ENCODE results near the gene FBLN5.

The FBLN5 gene

DNA sequence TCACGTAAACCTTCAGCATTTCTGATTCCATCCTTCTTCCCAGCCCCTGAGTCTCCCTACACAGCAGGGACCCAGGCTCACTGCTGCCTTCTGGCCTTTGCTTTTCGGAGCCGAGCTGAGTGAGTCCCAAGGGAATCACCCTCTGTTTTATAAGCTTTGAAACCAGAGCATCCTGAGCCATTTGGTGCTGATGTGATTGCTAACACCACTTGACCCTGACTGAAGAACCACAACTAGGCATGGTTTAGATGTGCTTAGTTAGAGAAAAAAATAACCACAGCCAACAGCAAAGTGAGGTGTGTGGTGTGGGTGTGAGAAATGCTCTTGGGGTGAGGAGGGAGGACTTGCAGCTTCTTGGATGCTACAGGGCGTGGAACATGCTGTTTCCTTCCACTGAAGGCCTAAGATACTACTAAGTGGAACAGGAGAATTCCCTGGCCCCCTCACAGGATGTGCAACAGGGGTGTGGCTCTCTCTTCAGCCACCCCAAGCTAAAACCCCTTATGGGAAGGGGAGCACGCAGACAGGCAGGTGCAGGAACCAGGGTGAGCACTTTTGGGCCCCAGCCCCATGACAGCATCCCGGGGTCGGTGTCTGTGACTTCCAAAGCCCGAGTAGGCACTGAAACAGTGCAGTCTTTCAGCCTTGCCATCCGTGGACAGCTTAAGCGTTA is 80.0 kb downstream of the FBLN5 start, which contains the start of gene TC2N:
TSS of gene TC2N (minus strand) at position 221 of the 673 bp plus-strand sequence. CDS start 53,767 bp downstream, outside the sequence.
- H3K4me3 ChIP-seq (replicated peaks; ENCODE audit: low read depth, low read length) = no peak within 1 kb of the TSS
- DNase-seq (ENCODE audit: low read depth) = no peak
- TF ChIP-seq, protein P1, sequence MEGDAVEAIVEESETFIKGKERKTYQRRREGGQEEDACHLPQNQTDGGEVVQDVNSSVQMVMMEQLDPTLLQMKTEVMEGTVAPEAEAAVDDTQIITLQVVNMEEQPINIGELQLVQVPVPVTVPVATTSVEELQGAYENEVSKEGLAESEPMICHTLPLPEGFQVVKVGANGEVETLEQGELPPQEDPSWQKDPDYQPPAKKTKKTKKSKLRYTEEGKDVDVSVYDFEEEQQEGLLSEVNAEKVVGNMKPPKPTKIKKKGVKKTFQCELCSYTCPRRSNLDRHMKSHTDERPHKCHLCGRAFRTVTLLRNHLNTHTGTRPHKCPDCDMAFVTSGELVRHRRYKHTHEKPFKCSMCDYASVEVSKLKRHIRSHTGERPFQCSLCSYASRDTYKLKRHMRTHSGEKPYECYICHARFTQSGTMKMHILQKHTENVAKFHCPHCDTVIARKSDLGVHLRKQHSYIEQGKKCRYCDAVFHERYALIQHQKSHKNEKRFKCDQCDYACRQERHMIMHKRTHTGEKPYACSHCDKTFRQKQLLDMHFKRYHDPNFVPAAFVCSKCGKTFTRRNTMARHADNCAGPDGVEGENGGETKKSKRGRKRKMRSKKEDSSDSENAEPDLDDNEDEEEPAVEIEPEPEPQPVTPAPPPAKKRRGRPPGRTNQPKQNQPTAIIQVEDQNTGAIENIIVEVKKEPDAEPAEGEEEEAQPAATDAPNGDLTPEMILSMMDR (IDR thresholded peaks at IDR 0.05; ENCODE audit: low read length, missing control alignments) = no peak

DNA sequence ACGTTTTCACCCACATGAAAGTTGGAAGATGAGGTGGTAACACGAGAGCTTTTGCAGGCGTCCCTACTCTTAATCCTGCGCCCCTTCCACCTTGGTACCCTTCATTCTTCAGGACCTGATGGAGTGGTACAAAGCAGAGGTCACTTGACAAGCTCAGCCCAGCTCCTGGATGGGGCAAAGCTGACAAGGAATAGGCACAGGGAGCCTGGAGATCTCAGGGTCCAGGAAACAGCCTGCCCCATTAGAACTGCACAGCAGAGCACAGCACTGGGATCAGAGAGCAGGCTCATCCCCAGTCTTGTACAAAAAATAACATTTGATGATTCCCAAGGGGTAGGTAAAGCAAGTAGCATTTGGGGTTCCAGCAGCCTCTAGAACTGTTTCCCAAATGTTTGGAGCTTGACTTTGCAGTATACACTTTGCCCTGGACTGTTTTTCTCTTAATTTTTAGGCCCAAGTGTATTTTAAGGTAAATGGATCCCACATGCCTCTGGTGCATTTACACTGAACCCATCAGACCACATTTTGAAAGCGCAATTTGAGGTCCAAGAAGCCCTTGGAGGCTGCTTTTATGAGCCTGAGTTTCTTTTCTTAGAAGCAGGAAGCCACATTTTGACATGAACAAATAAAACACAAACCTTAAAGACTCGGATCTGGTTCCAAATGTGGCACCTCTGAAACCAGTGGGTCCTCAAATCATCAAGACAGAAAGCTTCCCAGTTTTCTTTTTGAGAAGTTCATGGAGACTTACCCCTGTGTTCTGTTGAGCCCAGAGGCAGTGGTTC is 80.8 kb downstream of the FBLN5 start:
- no peak for DNase-seq (ENCODE audit: low read depth)
- TF ChIP-seq, protein P1 (IDR thresholded peaks at IDR 0.05; ENCODE audit: low read length, missing control alignments) = no peak

DNA sequence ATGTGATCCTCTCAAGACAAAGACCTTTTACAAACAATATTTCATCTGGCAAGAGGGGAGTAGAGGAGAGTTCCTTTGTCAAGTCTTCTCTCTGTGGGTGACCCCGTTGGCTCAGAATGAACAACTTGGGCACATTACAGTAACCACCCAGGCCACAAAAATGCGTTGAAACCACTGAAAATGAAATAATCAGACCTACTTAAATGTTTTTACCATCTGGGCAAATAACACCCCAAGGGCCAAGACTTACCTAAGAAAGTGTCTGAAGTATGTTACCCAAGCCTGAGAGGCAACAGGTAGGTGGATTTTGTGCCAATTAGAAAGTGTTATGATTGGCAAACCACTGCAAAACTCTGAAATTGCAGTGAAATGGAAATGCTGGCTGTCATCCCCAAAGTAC is 81.4 kb downstream of the FBLN5 start:
- no peak for DNase-seq (ENCODE audit: low read depth)
- TF ChIP-seq, protein P1 (IDR thresholded peaks at IDR 0.05; ENCODE audit: low read length, missing control alignments) = no peak
- H3K4me3 ChIP-seq (replicated peaks; ENCODE audit: low read depth, low read length) = no peak overlapping the region

More for the DNA sequence above, 80.8 kb downstream of the FBLN5 start:
- no peak overlapping the region for H3K4me3 ChIP-seq (replicated peaks; ENCODE audit: low read depth, low read length)

DNA sequence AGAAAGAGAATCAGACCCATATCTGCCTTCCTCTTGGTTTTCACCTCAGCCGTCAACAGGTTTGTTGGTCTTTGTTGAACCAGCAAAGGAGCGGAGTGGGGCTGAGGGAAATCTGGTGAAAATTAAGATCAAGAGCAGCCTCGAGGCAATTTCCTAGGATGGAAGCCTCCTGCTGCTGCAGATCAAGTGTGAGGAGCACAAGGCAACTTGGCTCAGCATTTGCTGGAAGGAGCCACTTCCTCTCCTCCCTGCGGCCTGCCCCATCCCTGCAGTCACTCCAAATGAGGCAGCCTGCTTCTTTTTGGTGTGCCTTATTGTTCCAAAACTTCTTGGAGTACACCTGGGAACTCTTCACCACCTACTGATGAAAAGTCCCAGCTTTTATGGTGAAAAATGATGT is 85.1 kb downstream of the FBLN5 start:
- H3K4me3 ChIP-seq (replicated peaks; ENCODE audit: low read depth, low read length) = no peak overlapping the region
- TF ChIP-seq, protein P1 (IDR thresholded peaks at IDR 0.05; ENCODE audit: low read length, missing control alignments) = no peak
- no peak for DNase-seq (ENCODE audit: low read depth)

DNA sequence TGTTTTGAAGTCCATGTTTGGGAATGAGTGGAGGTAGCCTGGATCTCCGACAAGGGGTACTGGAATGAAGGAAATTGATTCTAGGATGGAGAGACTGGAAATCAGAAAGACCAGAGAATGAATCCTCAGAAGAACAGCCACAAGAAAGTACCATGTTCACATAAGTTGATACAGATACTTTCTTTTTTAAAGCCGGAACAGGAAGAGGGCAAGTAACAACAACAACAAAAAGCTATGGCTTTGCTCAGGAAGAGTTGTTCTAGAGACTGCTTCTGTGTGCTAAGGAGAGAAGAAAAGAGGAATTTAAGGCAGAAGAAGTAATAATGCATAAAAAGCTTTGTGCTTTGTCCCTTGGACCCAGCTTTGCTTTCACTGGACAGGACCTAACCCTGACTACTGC is 86.4 kb downstream of the FBLN5 start:
- no peak overlapping the region for H3K4me3 ChIP-seq (replicated peaks; ENCODE audit: low read depth, low read length)
- DNase-seq (ENCODE audit: low read depth) = no peak
- TF ChIP-seq, protein P1 (IDR thresholded peaks at IDR 0.05; ENCODE audit: low read length, missing control alignments) = no peak

DNA sequence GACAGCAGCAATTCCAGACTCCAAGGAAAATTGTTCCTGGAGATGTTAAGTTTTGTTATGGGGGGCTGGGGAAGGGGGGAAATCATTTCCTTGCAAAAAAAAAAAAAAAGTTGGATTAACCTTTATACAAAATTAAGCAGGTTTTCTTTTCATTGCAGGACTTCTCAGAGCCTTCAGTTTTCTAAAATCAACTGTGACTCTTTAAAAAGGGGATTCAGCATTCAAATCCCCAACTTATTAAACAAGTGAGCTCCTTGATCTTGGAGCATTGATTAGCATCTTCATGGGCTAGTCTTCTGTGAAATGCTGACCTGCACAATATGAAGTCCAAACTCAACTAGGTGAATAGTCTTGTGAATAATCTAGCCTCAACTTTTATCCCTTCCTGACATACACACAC is 87.3 kb downstream of the FBLN5 start:
- no peak for DNase-seq (ENCODE audit: low read depth)
- no peak overlapping the region for H3K4me3 ChIP-seq (replicated peaks; ENCODE audit: low read depth, low read length)
- TF ChIP-seq, protein P1 (IDR thresholded peaks at IDR 0.05; ENCODE audit: low read length, missing control alignments) = no peak

Measured in fibroblast of pulmonary artery (primary cell).